Ectodermal cell (in vitro differentiated cells): ENCODE data around the gene OR10H4.
"Not testable (repeated sequence)": the region's sequence is repeated elsewhere in the genome, so short reads cannot be mapped to it uniquely, and the experiment has no call there.

Experiments
- H3K27ac ChIP-seq: 2 replicates; pipeline ENCODE4 v1.7.0; 2013; ENCODE audit warnings: mild to moderate bottlenecking, low read depth, low read length; ENCODE audit not compliant: insufficient read depth, poor library complexity, severe bottlenecking
- H3K27me3 ChIP-seq: 2 replicates; pipeline ENCODE4 v1.7.0; 2013; ENCODE audit warnings: mild to moderate bottlenecking, low read length; ENCODE audit not compliant: insufficient read depth, control insufficient read depth, poor library complexity, severe bottlenecking
- H3K36me3 ChIP-seq: one replicate; pipeline ENCODE4 v1.7.0; 2013; ENCODE audit warnings: low read length; ENCODE audit not compliant: control insufficient read depth, insufficient read depth
- H3K4me1 ChIP-seq: one replicate; pipeline ENCODE4 v1.7.0; 2013; ENCODE audit warnings: low read length; ENCODE audit not compliant: control insufficient read depth, insufficient read depth
- H3K4me3 ChIP-seq: 2 replicates; pipeline ENCODE4 v1.7.0; 2013; ENCODE audit warnings: low read depth, low read length, control low read depth; ENCODE audit not compliant: insufficient read depth
- H3K9me3 ChIP-seq: 2 replicates; pipeline ENCODE4 v1.7.0; 2013; ENCODE audit warnings: mild to moderate bottlenecking, low read length, moderate library complexity; ENCODE audit not compliant: control insufficient read depth
- WGBS, 2 experiments: methylation state at CpG; one replicate each; pipeline ENCODE4 v1.1.7; 2013; ENCODE audit warnings: missing lambda C conversion rate in 2 of 2; 5-methylcytosine and 5-hydroxymethylcytosine counted together

Gene OR10H4

GRCh38 chr19:15936950-15937349, 11.9 kb upstream of the OR10H4 start:
- no peak overlapping the region for H3K27ac ChIP-seq
- H3K27me3 ChIP-seq = no peaks in the 10 kb centered on the region
- H3K9me3 ChIP-seq = peaks cover 16% of the 10 kb centered on the region
- no peaks in the 10 kb centered on the region for H3K36me3 ChIP-seq
- no peaks in the 10 kb centered on the region for H3K4me1 ChIP-seq
- H3K4me3 ChIP-seq = no peak overlapping the region
- WGBS, 2 experiments = 50 to 69% methylated on average over 2 of the region's 2 CpGs

GRCh38 chr19:15937771-15938170, 11.0 kb upstream of the OR10H4 start:
- no peaks in the 10 kb centered on the region for H3K27me3 ChIP-seq
- H3K4me1 ChIP-seq = no peaks in the 10 kb centered on the region
- WGBS, 2 experiments = 34 to 43% methylated on average over 2 of the region's 2 CpGs
- H3K4me3 ChIP-seq = no peak overlapping the region
- H3K36me3 ChIP-seq = no peaks in the 10 kb centered on the region
- H3K9me3 ChIP-seq = peaks cover 16% of the 10 kb centered on the region
- no peak overlapping the region for H3K27ac ChIP-seq

- no peaks in the 10 kb centered on the region for H3K36me3 ChIP-seq
- H3K27ac ChIP-seq = no peak overlapping the region
- 69 to 75% methylated on average over 4 of the region's 4 CpGs for WGBS, 2 experiments
- H3K9me3 ChIP-seq = peaks cover 11% of the 10 kb centered on the region
- no peaks in the 10 kb centered on the region for H3K4me1 ChIP-seq
- H3K27me3 ChIP-seq = no peaks in the 10 kb centered on the region
- H3K4me3 ChIP-seq = no peak overlapping the region
These were observed 4.4 kb upstream of the OR10H4 start for GRCh38 chr19:15944401-15944800.

- Histone ChIP-seq H3K27ac (no peak overlapping the region), H3K4me1 (no peaks in the 10 kb centered on the region), H3K36me3 (no peaks in the 10 kb centered on the region), H3K27me3 (no peaks in the 10 kb centered on the region), H3K4me3 (no peak overlapping the region), H3K9me3 (peaks cover 7% of the 10 kb centered on the region)
- 22 to 30% methylated on average over 3 of the region's 4 CpGs for WGBS, 2 experiments
These were observed 3.5 kb upstream of the OR10H4 start for GRCh38 chr19:15945301-15945700.

GRCh38 chr19:15954820-15955219, 6.0 kb downstream of the OR10H4 start:
- 72 to 78% methylated on average over 5 to 6 of the region's 6 CpGs for WGBS, 2 experiments
- H3K27me3 ChIP-seq = no peaks in the 10 kb centered on the region
- H3K27ac ChIP-seq = no peak overlapping the region
- no peaks in the 10 kb centered on the region for H3K4me1 ChIP-seq
- peaks cover 3% of the 10 kb centered on the region for H3K9me3 ChIP-seq
- no peak overlapping the region for H3K4me3 ChIP-seq
- no peaks in the 10 kb centered on the region for H3K36me3 ChIP-seq

GRCh38 chr19:15962319-15962718, 13.5 kb downstream of the OR10H4 start:
- Histone ChIP-seq H3K9me3 (peaks cover 14% of the 10 kb centered on the region), H3K4me1 (no peaks in the 10 kb centered on the region), H3K36me3 (no peaks in the 10 kb centered on the region), H3K4me3 (no peak overlapping the region), H3K27ac (no peak overlapping the region), H3K27me3 (no peaks in the 10 kb centered on the region)
- WGBS, 2 experiments = 64 to 68% methylated on average over 6 of the region's 6 CpGs

GRCh38 chr19:15964231-15964630, 15.4 kb downstream of the OR10H4 start:
- WGBS, 2 experiments = 52 to 54% methylated on average over 2 of the region's 2 CpGs
- H3K27ac ChIP-seq = no peak overlapping the region
- no peak overlapping the region for H3K4me3 ChIP-seq
- no peaks in the 10 kb centered on the region for H3K4me1 ChIP-seq
- H3K27me3 ChIP-seq = no peaks in the 10 kb centered on the region
- H3K9me3 ChIP-seq = peaks cover 16% of the 10 kb centered on the region
- no peaks in the 10 kb centered on the region for H3K36me3 ChIP-seq

- WGBS, 2 experiments = 63 to 64% methylated on average over 5 of the region's 5 CpGs
- Histone ChIP-seq H3K4me1 (no peaks in the 10 kb centered on the region), H3K27me3 (no peaks in the 10 kb centered on the region), H3K27ac (no peak overlapping the region), H3K9me3 (peaks cover 5% of the 10 kb centered on the region), H3K36me3 (no peaks in the 10 kb centered on the region), H3K4me3 (no peak overlapping the region)
These were observed 22.5 kb downstream of the OR10H4 start for GRCh38 chr19:15971224-15971780.

- H3K4me1 ChIP-seq, H3K4me3 ChIP-seq, H3K9me3 ChIP-seq, H3K27ac ChIP-seq, H3K27me3 ChIP-seq, H3K36me3 ChIP-seq: not testable (repeated sequence)
These were observed 23.2 kb downstream of the OR10H4 start for GRCh38 chr19:15972043-15972442.

- Histone ChIP-seq H3K27me3 (no peaks in the 10 kb centered on the region), H3K27ac (no peak overlapping the region), H3K9me3 (no peaks in the 10 kb centered on the region), H3K36me3 (no peaks in the 10 kb centered on the region), H3K4me1 (no peaks in the 10 kb centered on the region), H3K4me3 (no peak overlapping the region)
- 47 to 53% methylated on average over 5 of the region's 5 CpGs for WGBS, 2 experiments
These were observed 26.0 kb downstream of the OR10H4 start for GRCh38 chr19:15974856-15975255.
